Naive thymus-derived CD8-positive, alpha-beta T cell (primary cell): ENCODE data around the gene DDX10. TPM values are rescaled to one million over a fixed set of nuclear protein-coding genes. Genes with fewer than 3 reads are reported as not detected.
A peak's percentile ranks its signal among the peaks of the same experiment; 100 is the strongest.

Experiments
- ATAC-seq, 2 donors: fragments of 150-1000 bp; cut with Tn5 transposase in 1 of 2; sonication (Bioruptor Pico), chemical (Tn5 transposase) in 1 of 2; 1 replicate in 1 of 2; 2 replicates in 1 of 2; pipeline ENCODE4 v1.10.0; 2021; ENCODE audit warnings: mild to moderate bottlenecking in 2 of 2, moderate library complexity in 2 of 2
- POLR2A ChIA-PET: fragments of 350-600 bp; sonication (Branson Sonifier 250); formaldehyde crosslinking; loops from one replicate; lab custom pipeline; 2021; ENCODE audit warnings: antibody characterized with exemption; lab: Charles Lee
- DNase-seq, 10 donors: peaks; one replicate each; pipeline versions ENCODE4 v3.0.0 to v3.0.0-alpha.2; 2020 to 2022
- H3K27ac Mint-ChIP-seq, 10 donors: one replicate each; pipeline ENCODE4 v1.8.0; 2020 to 2022; ENCODE audit warnings: mild to moderate bottlenecking in 10 of 10, mixed read lengths in 10 of 10, moderate library complexity in 4 of 10, inconsistent platforms in 1 of 10
- H3K27me3 Mint-ChIP-seq, 5 donors: one replicate each; pipeline ENCODE4 v1.8.0; 2021 to 2022; ENCODE audit warnings: mixed read lengths in 5 of 5
- H3K36me3 Mint-ChIP-seq, 3 donors: one replicate each; pipeline ENCODE4 v1.8.0; 2020 to 2022; ENCODE audit warnings: mixed read lengths in 3 of 3, mild to moderate bottlenecking in 2 of 3, inconsistent platforms in 1 of 3
- H3K4me1 Mint-ChIP-seq, 4 donors: one replicate each; pipeline ENCODE4 v1.8.0; 2021 to 2022; ENCODE audit warnings: mixed read lengths in 4 of 4
- H3K4me3 Mint-ChIP-seq, 10 donors: one replicate each; pipeline ENCODE4 v1.8.0; 2020 to 2022; ENCODE audit warnings: mild to moderate bottlenecking in 10 of 10, mixed read lengths in 10 of 10, moderate library complexity in 6 of 10, inconsistent platforms in 1 of 10
- H3K9me3 Mint-ChIP-seq, 9 donors: one replicate each; pipeline ENCODE4 v1.8.0; 2020 to 2022; ENCODE audit warnings: mixed read lengths in 9 of 9, mild to moderate bottlenecking in 3 of 9, inconsistent platforms in 1 of 9, moderate library complexity in 1 of 9
- polyA plus RNA-seq, 3 donors: library from polyadenylated mRNA; unstranded; fragments of 300-500 nt; fragmentation: Illumina TruSeq; gene quantifications; one replicate each; pipeline ENCODE4 v1.2.3, GENCODE V29; 2021
- total RNA-seq, 8 experiments: library from RNA in 2 of 8; stranded (reverse) in 2 of 8; gene quantifications; one replicate each; pipeline ENCODE4 v1.2.3 and lab custom pipeline; 2021 to 2026

Gene DDX10
- total and polyA plus RNA-seq, 5 experiments from 2014 or later: 13.1 to 26.3 (median 15.9) TPM

DNA sequence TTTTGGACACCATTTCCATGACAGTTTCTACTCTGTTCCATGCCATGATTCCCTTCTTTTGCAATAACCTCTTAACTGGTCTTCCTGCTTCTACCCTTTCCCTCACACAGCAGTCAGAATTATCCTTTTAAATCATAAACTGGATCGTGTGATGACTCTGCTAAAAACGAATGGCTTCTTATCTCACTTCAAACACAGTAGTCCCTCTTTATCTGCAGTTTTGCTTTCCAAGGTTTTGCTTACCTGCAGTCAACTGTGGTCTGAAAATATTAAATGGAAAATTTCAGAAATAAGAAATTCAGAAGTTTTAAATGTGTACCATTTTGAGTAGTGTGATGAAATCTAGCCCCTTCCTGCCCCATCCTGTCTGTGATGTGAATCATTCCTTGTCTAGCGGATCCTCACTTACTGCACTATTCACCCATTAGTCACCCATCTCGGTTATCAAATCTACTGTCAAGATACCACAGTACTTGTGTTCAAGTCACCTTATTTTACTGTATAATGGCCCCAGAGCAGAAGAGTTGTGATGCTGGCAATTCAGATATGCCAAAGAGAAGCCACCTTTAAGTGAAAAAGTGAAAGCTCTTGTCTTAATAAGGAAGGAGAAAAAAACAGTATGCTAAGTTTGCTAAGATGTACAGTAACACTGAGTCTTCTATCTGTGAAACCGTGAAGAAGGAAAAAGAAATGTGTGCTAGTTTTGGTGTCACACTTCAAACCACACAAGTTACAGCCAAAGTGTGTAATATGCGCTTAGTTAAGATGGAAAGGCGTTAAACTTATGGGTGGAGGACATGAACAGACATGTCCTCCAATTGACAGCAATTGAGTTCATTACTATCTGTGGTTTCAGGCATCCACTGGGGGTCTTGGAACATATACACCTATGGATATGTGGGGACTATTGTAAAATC lies 283.0 kb downstream of the DDX10 start:
- POLR2A ChIA-PET: no interaction called here
- Mint-ChIP-seq H3K4me1 (peaks cover 0 to 2% (median 0%) of the 10 kb centered on the region in 4 donors), H3K27me3 (no peaks in the 10 kb centered on the region), H3K27ac (no peak overlapping the region), H3K9me3 (peaks cover 0 to 45% (median 14%) of the 10 kb centered on the region in 9 donors), H3K4me3 (no peak overlapping the region), H3K36me3 (peaks cover 20 to 43% (median 27%) of the 10 kb centered on the region in 3 donors)
- ATAC-seq (no peak), DNase-seq (no peak)

DNA sequence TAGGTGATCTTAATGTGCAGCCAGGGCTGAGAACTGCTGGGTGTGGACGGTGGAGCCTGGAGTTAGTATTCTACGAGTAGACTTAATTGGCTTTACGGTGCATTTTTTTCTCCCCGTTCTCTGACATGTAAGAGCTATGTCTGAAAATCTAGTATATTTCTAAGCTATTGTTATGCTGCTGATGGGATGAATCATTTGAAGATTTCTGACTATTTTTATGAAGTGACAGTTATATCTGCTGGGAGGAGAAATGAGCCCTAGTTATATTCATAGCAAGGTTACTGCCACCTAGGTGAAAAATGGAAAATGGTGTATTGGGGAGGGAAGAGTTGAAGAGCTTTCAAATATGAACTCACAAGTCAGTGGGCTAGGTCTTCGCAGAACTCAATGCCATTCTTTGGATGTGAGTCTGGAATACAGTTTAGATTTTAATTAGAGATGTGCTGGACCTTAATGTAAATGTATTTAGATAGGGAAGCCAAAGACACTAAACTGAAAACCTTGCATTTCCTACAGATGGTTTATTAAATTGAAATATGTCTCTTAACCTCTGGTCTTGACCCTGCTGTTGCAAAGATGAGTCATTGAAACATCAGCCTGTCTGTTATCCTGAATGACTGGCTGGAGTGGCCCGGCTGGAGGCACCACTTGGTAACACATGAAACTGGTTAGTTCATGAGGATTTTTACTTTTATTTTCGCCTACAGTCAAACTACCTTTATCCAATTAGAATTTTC lies 293.7 kb downstream of the DDX10 start:
- POLR2A ChIA-PET: no interaction called here
- Mint-ChIP-seq H3K36me3 (peaks cover 0 to 7% (median 5%) of the 10 kb centered on the region in 3 donors), H3K27me3 (peaks cover 0 to 4% (median 0%) of the 10 kb centered on the region in 5 donors), H3K9me3 (peaks cover 0 to 20% (median 6%) of the 10 kb centered on the region in 9 donors), H3K4me1 (peaks cover 4 to 10% (median 5%) of the 10 kb centered on the region in 4 donors), H3K27ac (no peak overlapping the region), H3K4me3 (no peak overlapping the region)
- DNase-seq (no peak), ATAC-seq (no peak)

DNA sequence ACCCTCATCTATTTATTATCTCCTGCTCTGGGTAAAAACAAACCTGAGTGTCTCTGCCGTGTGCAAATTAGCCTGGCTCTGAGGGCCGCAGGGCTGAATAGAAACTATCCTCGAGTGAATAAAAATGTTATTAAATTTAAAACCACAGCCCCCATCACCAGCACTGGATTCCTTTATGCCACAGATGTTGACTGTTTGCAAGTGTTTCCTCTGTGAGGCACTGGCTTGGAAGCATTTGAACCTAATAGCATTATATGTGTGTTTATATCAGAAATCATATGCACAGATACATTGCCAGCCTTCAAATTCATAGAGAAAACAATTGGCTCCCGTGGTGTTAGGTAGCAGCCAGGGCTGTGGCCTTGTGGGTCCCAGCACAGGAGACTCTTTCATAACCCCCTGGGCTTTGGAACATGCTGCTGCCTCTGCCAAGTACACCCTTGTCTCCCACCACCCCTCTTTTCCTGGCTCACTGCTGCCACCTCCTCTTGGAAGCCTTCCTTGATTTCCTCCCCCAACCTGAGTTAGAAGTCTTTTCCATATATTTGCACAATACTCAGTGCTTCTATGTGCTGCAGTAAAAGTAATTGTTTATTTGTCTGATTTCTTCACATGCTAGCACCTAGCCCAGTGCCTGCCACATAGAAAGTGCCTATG lies 294.4 kb downstream of the DDX10 start:
- no peak overlapping the region for H3K27ac Mint-ChIP-seq
- H3K4me1 Mint-ChIP-seq: peaks cover 4 to 10% (median 5%) of the 10 kb centered on the region in 4 donors

DNA sequence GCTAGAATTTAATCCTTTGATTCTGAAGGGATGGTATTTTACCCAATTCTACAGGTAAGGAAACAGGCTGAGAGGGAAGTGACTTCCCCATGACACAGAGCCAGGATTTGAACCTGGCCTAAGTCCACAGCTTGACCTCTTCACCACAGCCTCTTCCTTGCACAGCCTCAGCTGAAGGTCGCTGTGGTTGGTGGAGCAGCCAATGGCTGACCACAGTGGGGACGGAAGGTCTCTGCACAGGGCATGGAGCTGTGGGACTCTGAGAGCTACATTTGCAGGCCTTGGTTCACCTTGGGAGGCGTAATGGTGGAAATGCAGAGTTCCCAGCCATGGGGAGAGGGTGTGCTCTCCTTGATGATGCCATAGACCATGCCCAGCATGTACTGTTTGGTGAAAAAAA lies 295.0 kb downstream of the DDX10 start:
- Mint-ChIP-seq H3K36me3 (peaks cover 0 to 2% (median 0%) of the 10 kb centered on the region in 3 donors), H3K27me3 (peaks cover 0 to 4% (median 0%) of the 10 kb centered on the region in 5 donors), H3K4me3 (no peak overlapping the region), H3K4me1 (peaks cover 4 to 10% (median 5%) of the 10 kb centered on the region in 4 donors), H3K27ac (no peak overlapping the region), H3K9me3 (peaks cover 0 to 7% (median under 1%) of the 10 kb centered on the region in 9 donors)
- POLR2A ChIA-PET: no interaction called here
- DNase-seq (no peak), ATAC-seq (no peak)

More for the DNA sequence above, 294.4 kb downstream of the DDX10 start:
- DNase-seq (no peak), ATAC-seq (no peak)
- Mint-ChIP-seq H3K4me3 (no peak overlapping the region), H3K9me3 (peaks cover 0 to 13% (median 4%) of the 10 kb centered on the region in 9 donors), H3K36me3 (peaks cover 0 to 2% (median 0%) of the 10 kb centered on the region in 3 donors), H3K27me3 (peaks cover 0 to 4% (median 0%) of the 10 kb centered on the region in 5 donors)
- POLR2A ChIA-PET: no interaction called here

DNA sequence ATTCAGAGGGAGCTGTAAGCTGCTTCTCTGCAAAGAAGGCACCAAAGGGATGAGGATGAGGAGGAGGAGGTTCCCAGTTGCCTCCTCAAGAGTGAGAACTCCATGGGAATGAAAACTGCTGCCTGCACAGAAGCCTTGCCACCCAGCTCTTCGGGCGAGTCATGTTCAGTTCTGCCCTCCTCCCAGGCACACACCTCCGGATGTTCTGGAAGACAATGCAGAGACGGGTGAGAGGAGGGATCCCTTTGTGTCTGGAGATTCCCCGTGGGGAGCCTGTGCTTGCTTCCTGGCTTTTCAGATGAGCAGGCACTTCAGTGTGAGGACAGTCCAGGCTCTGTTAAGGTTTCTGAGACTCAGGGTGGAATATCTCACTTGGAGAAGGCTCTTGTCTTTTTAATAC lies 295.6 kb downstream of the DDX10 start:
- POLR2A ChIA-PET: no interaction called here
- Mint-ChIP-seq H3K9me3 (peaks cover 0 to 2% (median 0%) of the 10 kb centered on the region in 9 donors), H3K36me3 (peaks cover 0 to 2% (median 0%) of the 10 kb centered on the region in 3 donors)

DNA sequence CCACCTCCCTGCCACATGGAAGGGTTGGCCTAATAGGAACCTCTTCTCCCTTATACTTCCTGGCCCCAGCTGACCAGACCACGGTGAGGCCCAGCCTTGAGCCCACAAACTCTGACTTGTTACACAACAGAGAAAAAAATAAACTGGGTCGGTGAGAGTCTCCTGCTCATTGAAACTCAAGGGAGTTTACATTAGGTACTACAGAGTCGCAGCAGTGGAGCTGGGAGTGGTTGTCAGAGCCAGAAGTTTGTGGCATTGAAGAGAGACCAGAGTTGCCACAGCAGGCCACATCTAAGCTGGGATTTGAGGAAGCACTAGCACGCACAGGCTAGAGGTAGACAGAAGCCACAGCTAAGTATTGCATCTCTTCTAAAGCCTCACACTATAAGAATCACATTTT lies 296.2 kb downstream of the DDX10 start:
- POLR2A ChIA-PET: no interaction called here
- DNase-seq (peak in 1 of 10 donors; percentile 15), ATAC-seq (peak in 1 of 2 donors; percentile 46)

More for the DNA sequence above, 295.6 kb downstream of the DDX10 start:
- peaks cover 4 to 10% (median 5%) of the 10 kb centered on the region in 4 donors for H3K4me1 Mint-ChIP-seq
- H3K27me3 Mint-ChIP-seq: peaks cover 0 to 4% (median 0%) of the 10 kb centered on the region in 5 donors
- ATAC-seq: no peak
- H3K4me3 Mint-ChIP-seq: no peak overlapping the region
- no peak overlapping the region for H3K27ac Mint-ChIP-seq
- DNase-seq: no peak

DNA sequence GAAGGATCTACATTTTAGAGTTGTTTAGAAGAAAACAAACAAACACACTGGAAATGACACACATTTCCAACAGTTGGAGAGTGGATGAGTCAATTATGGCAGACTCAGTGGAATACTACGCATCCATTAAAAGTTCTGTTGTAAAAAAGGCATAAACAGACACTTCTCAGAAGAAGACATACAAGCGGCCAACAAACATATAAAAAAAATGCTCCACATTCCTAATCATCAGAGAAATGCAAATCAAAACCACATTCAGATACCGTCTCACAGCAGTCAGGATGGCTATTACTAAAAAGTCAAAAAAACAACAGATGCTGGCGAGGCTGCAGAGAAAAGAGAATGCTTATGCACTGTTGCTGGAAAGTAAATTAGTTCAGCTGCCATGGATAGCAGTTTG lies 298.2 kb downstream of the DDX10 start:
- no peak for DNase-seq
- peaks cover 4 to 10% (median 5%) of the 10 kb centered on the region in 4 donors for H3K4me1 Mint-ChIP-seq
- POLR2A ChIA-PET: no interaction called here
- no peaks in the 10 kb centered on the region for H3K9me3 Mint-ChIP-seq
- peaks cover 0 to 2% (median 0%) of the 10 kb centered on the region in 3 donors for H3K36me3 Mint-ChIP-seq
- ATAC-seq: no peak
- H3K27ac Mint-ChIP-seq: no peak overlapping the region
- peaks cover 0 to 4% (median 0%) of the 10 kb centered on the region in 5 donors for H3K27me3 Mint-ChIP-seq
- H3K4me3 Mint-ChIP-seq: no peak overlapping the region

More for the DNA sequence above, 296.2 kb downstream of the DDX10 start:
- H3K4me3 Mint-ChIP-seq: no peak overlapping the region
- H3K36me3 Mint-ChIP-seq: peaks cover 0 to 2% (median 0%) of the 10 kb centered on the region in 3 donors
- peaks cover 4 to 10% (median 5%) of the 10 kb centered on the region in 4 donors for H3K4me1 Mint-ChIP-seq
- peak overlapping the region in 2 of 10 donors; percentile 59 to 70 for H3K27ac Mint-ChIP-seq
- H3K9me3 Mint-ChIP-seq: no peaks in the 10 kb centered on the region
- H3K27me3 Mint-ChIP-seq: peaks cover 0 to 4% (median 0%) of the 10 kb centered on the region in 5 donors

DNA sequence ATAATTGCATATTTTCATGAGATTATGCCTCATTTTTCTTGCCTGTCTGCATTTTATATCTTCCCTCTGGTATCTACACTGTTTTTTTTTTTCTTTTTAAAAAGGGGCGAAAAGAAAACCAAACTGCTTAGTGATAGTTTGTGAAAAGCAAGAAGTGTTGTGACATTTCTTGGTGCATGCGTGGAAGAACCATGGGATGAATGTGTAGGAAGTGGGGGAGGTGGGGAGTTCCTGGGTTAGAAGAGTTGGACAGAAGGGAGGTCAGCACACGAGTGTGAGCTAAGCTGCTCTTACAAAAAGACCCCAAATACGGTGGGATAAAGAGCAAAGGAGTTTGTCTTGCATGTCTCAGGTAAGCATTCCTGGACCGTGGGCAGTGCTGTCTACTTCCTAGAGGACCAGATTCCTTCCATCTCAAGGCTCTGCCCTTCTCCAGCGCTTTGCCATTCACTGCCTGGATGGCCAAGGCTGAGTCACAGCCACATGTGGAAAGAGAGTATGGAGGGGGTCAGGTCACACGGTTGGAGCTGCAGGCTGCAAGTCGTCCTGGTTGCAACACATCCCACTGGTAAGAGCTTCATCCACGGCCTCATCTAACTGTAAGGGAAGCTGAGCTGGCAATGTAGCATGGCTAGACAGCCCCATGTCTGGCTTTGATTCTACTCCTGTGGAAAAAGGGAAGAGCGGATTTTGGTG lies 300.6 kb downstream of the DDX10 start:
- Mint-ChIP-seq H3K27ac (no peak overlapping the region), H3K4me3 (no peak overlapping the region), H3K9me3 (no peaks in the 10 kb centered on the region), H3K4me1 (peaks cover 4 to 10% (median 5%) of the 10 kb centered on the region in 4 donors), H3K27me3 (peaks cover 0 to 4% (median 0%) of the 10 kb centered on the region in 5 donors), H3K36me3 (peaks cover 0 to 2% (median 0%) of the 10 kb centered on the region in 3 donors)
- no peak for ATAC-seq
- DNase-seq: no peak
- POLR2A ChIA-PET: no interaction called here

DNA sequence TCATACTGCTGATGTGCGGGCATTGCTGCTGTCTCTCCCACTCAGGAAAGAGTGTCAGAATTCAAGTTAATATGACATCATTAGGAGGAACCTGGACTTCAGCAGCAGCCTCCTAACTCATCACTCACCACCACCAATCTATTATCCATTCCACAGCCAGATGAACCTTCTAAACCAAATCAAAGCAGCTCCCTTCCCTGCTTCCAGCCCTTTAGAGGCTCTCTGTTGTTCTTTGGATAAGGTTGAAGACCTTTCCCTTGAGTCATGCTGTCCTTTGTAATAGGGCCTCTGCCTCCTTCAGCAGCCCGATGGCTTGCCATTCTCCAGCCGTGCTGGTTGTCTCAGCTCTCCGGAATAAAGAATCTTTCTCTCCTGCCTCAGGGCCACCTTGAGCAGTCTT lies 301.3 kb downstream of the DDX10 start:
- Mint-ChIP-seq H3K27me3 (peaks cover 0 to 4% (median 0%) of the 10 kb centered on the region in 5 donors), H3K4me3 (no peak overlapping the region), H3K4me1 (peaks cover under 1 to 6% (median 4%) of the 10 kb centered on the region in 4 donors), H3K36me3 (peaks cover 0 to 2% (median 0%) of the 10 kb centered on the region in 3 donors), H3K9me3 (no peaks in the 10 kb centered on the region), H3K27ac (no peak overlapping the region)
- DNase-seq (no peak), ATAC-seq (no peak)
- POLR2A ChIA-PET: no interaction called here

DNA sequence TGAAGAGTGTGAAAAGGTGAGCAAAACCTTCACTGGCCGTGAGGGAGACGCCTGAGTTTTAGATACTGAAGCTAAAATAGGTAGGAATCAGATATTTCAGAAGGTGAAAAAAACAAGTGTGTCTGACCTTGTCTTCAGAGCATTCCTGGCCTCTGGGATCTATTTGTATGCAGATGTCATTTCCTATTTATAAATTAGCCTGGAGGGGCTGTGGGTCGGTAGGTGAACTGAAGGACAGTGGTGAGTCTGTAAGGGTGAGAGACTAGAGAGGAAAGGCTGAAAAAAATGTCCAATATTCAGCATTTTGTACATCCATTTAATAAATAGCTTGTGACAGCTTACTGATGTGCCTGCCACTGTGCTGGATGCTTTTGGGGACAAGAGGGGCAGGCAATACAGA lies 302.1 kb downstream of the DDX10 start:
- Mint-ChIP-seq H3K4me1 (no peaks in the 10 kb centered on the region), H3K9me3 (no peaks in the 10 kb centered on the region), H3K27me3 (peaks cover 0 to 4% (median 0%) of the 10 kb centered on the region in 5 donors), H3K27ac (no peak overlapping the region), H3K4me3 (no peak overlapping the region), H3K36me3 (peaks cover 0 to 2% (median 0%) of the 10 kb centered on the region in 3 donors)
- POLR2A ChIA-PET: no interaction called here
- DNase-seq: no peak
- ATAC-seq: no peak

DNA sequence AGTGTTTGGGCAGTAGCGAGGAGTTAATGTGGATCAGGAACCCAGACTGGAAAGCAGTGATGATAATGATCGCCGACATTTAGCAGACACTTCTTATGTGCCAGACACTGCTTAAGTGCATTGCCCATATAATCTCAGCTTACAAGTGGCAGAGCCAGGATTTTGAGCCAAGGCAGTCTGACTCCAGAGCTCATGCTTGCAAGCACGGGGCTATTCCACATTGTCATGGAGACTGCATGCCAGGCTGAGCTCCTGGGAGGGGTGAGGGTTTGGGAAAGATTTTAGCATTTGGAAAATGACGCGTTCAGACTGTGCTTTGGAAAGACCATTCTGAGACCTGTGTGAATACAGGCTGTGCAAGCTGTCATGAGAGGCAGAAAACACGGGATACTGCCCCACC lies 302.7 kb downstream of the DDX10 start:
- ATAC-seq (no peak), DNase-seq (no peak)
- Mint-ChIP-seq H3K27me3 (peaks cover 0 to 4% (median 0%) of the 10 kb centered on the region in 5 donors), H3K4me3 (no peak overlapping the region), H3K36me3 (peaks cover 0 to 2% (median 0%) of the 10 kb centered on the region in 3 donors), H3K4me1 (no peaks in the 10 kb centered on the region), H3K9me3 (no peaks in the 10 kb centered on the region), H3K27ac (no peak overlapping the region)
- POLR2A ChIA-PET: no interaction called here
